H1 (cell line): Measurements from ENCODE around the gene NSUN2. TPM values are rescaled to one million over a fixed set of nuclear protein-coding genes. Genes with fewer than 3 reads are reported as not detected.
A peak's percentile ranks its signal among the peaks of the same experiment; 100 is the strongest.

Source experiments
- ASH2L ChIP-seq: fragments of 200-600, 300-600 bp; sonication (generic); IDR thresholded peaks from one replicate; pipeline ENCODE4 v1.7.1; 2017; ENCODE audit warnings: low read length
- CHD2 ChIP-seq: IDR thresholded peaks from 2 replicates; pipeline ENCODE4 v1.6.1; 2012; ENCODE audit warnings: low read length, improper control_type of control experiment
- HDAC2 ChIP-seq, 2 experiments: fragments of 300-600 bp in 1 of 2; sonication (generic) in 1 of 2; IDR thresholded peaks; 2 replicates each; pipeline ENCODE4 v1.6.1; 2011 to 2012; ENCODE audit warnings: low read depth in 2 of 2, low read length in 2 of 2, mild to moderate bottlenecking in 2 of 2, moderate library complexity in 2 of 2, borderline replicate concordance in 1 of 2, inconsistent platforms in 1 of 2
- KDM4A ChIP-seq: IDR thresholded peaks from one replicate; pipeline ENCODE4 v1.7.1; 2012; ENCODE audit warnings: low read depth, mild to moderate bottlenecking, moderate library complexity, low read length, inconsistent platforms; ENCODE audit not compliant: severe bottlenecking
- KDM5A ChIP-seq: fragments of 200-600 bp; IDR thresholded peaks from 2 replicates; pipeline ENCODE4 v1.7.1; 2012; ENCODE audit warnings: mild to moderate bottlenecking, low read length, inconsistent platforms, mixed read lengths
- NRF1 ChIP-seq: IDR thresholded peaks from 2 replicates; pipeline ENCODE4 v1.6.1; 2011; ENCODE audit warnings: mild to moderate bottlenecking, low read depth, low read length, improper control_type of control experiment
- POLR2AphosphoS5 ChIP-seq: IDR thresholded peaks from 2 replicates; pipeline ENCODE4 v1.6.1; 2011; ENCODE audit warnings: low read depth, low read length
- RAD21 ChIP-seq, 2 experiments: IDR thresholded peaks in 1 of 2; conservative IDR thresholded peaks in 1 of 2; 2 replicates each; pipeline ENCODE4 v1.6.1; 2011; ENCODE audit warnings: low read depth in 2 of 2, low read length in 2 of 2, improper control_type of control experiment in 1 of 2, inconsistent platforms in 1 of 2, mild to moderate bottlenecking in 1 of 2, moderate library complexity in 1 of 2
- polyA plus RNA-seq, 7 experiments: library from polyadenylated mRNA; depleted of rRNA in 3 of 7; stranded (reverse) in 5 of 7; unstranded in 2 of 7; fragments of >200 nt in 5 of 7; fragments of 200-250 nt in 2 of 7; gene quantifications; 1 replicate in 5 of 7; 2 replicates in 1 of 7; 4 replicates in 1 of 7; pipeline versions ENCODE4 v1.2.1 to v1.2.3, GENCODE V29; 2011 to 2013; ENCODE audit warnings: missing spikeins in 2 of 7, mixed read lengths in 2 of 7
- total RNA-seq: library from RNA; stranded (reverse); fragmentation: NEBNext Ultra II Directional; extraction: Animal tissue kit (Norgen Biotek cat#: 25700); gene quantifications from 2 replicates; pipeline ENCODE4 v1.2.1, GENCODE V29; 2021
- TF ChIP-seq, protein P1 (sequence below): fragments of 300-600 bp; sonication (generic); IDR thresholded peaks from 2 replicates; pipeline ENCODE4 v1.7.1; 2012; ENCODE audit warnings: low read length, moderate library complexity, mild to moderate bottlenecking, inconsistent platforms; ENCODE audit not compliant: insufficient replicate concordance

Gene NSUN2
- total and polyA plus RNA-seq, 2 of the 8 experiments (the other 6 are each of a cell fraction or from before 2014, with no cell fraction given), result 47.3 to 94.7 TPM

GRCh38 chr5:6583049-6583880 is 49.6 kb downstream of the NSUN2 start (continued):
- TF ChIP-seq ASH2L, result peak; percentile 27
- no peak for TF ChIP-seq KDM5A
- TF ChIP-seq KDM4A, result peak; percentile 90
- TF ChIP-seq, protein P1, sequence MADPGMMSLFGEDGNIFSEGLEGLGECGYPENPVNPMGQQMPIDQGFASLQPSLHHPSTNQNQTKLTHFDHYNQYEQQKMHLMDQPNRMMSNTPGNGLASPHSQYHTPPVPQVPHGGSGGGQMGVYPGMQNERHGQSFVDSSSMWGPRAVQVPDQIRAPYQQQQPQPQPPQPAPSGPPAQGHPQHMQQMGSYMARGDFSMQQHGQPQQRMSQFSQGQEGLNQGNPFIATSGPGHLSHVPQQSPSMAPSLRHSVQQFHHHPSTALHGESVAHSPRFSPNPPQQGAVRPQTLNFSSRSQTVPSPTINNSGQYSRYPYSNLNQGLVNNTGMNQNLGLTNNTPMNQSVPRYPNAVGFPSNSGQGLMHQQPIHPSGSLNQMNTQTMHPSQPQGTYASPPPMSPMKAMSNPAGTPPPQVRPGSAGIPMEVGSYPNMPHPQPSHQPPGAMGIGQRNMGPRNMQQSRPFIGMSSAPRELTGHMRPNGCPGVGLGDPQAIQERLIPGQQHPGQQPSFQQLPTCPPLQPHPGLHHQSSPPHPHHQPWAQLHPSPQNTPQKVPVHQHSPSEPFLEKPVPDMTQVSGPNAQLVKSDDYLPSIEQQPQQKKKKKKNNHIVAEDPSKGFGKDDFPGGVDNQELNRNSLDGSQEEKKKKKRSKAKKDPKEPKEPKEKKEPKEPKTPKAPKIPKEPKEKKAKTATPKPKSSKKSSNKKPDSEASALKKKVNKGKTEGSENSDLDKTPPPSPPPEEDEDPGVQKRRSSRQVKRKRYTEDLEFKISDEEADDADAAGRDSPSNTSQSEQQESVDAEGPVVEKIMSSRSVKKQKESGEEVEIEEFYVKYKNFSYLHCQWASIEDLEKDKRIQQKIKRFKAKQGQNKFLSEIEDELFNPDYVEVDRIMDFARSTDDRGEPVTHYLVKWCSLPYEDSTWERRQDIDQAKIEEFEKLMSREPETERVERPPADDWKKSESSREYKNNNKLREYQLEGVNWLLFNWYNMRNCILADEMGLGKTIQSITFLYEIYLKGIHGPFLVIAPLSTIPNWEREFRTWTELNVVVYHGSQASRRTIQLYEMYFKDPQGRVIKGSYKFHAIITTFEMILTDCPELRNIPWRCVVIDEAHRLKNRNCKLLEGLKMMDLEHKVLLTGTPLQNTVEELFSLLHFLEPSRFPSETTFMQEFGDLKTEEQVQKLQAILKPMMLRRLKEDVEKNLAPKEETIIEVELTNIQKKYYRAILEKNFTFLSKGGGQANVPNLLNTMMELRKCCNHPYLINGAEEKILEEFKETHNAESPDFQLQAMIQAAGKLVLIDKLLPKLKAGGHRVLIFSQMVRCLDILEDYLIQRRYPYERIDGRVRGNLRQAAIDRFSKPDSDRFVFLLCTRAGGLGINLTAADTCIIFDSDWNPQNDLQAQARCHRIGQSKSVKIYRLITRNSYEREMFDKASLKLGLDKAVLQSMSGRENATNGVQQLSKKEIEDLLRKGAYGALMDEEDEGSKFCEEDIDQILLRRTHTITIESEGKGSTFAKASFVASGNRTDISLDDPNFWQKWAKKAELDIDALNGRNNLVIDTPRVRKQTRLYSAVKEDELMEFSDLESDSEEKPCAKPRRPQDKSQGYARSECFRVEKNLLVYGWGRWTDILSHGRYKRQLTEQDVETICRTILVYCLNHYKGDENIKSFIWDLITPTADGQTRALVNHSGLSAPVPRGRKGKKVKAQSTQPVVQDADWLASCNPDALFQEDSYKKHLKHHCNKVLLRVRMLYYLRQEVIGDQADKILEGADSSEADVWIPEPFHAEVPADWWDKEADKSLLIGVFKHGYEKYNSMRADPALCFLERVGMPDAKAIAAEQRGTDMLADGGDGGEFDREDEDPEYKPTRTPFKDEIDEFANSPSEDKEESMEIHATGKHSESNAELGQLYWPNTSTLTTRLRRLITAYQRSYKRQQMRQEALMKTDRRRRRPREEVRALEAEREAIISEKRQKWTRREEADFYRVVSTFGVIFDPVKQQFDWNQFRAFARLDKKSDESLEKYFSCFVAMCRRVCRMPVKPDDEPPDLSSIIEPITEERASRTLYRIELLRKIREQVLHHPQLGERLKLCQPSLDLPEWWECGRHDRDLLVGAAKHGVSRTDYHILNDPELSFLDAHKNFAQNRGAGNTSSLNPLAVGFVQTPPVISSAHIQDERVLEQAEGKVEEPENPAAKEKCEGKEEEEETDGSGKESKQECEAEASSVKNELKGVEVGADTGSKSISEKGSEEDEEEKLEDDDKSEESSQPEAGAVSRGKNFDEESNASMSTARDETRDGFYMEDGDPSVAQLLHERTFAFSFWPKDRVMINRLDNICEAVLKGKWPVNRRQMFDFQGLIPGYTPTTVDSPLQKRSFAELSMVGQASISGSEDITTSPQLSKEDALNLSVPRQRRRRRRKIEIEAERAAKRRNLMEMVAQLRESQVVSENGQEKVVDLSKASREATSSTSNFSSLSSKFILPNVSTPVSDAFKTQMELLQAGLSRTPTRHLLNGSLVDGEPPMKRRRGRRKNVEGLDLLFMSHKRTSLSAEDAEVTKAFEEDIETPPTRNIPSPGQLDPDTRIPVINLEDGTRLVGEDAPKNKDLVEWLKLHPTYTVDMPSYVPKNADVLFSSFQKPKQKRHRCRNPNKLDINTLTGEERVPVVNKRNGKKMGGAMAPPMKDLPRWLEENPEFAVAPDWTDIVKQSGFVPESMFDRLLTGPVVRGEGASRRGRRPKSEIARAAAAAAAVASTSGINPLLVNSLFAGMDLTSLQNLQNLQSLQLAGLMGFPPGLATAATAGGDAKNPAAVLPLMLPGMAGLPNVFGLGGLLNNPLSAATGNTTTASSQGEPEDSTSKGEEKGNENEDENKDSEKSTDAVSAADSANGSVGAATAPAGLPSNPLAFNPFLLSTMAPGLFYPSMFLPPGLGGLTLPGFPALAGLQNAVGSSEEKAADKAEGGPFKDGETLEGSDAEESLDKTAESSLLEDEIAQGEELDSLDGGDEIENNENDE, result no peak
- no peak for TF ChIP-seq CHD2
- TF ChIP-seq RAD21 (IDR thresholded peaks at IDR 0.05 in 1 of 2, conservative IDR thresholded peaks at IDR 0.05 in 1 of 2; ENCODE audit: low read depth in 2 of 2, low read length in 2 of 2), result peak in 1 of 2 experiments; percentile 44; a peak in 2 of 4 replicates
- no peak for TF ChIP-seq NRF1
- TF ChIP-seq HDAC2 (IDR thresholded peaks at IDR 0.05; ENCODE audit: borderline replicate concordance in 1 of 2, low read depth in 2 of 2, low read length in 2 of 2), result peak in 1 of 2 experiments; percentile 23; a peak in 1 of 4 replicates
- TF ChIP-seq POLR2AphosphoS5, result no peak
